Endothelial cell of umbilical vein (primary cell): ENCODE measurements around the gene KPNA1. TPM values are rescaled to one million over a fixed set of nuclear protein-coding genes. Genes with fewer than 3 reads are reported as not detected.

Experiments
- BruUV-seq: library from RNA; stranded (reverse); fragments of 400-500 nt; replicated peaks from 2 replicates; lab custom pipeline; 2021; lab: Mats Ljungman, UMichigan
- CTCF ChIA-PET: fragments of 300-600, 350-600 bp; sonication (Branson Sonifier 250); formaldehyde crosslinking; loops from one replicate; lab custom pipeline; 2021; ENCODE audit warnings: antibody characterized with exemption, inconsistent platforms; lab: Charles Lee
- POLR2A ChIA-PET: fragments of 300-600, 350-600 bp; sonication (Branson Sonifier 250); formaldehyde crosslinking; loops from one replicate; lab custom pipeline; 2021; ENCODE audit warnings: antibody characterized with exemption, inconsistent platforms; lab: Charles Lee
- DNase-seq: peaks from one replicate; pipeline ENCODE4 v3.0.0-alpha.2; 2011; ENCODE audit warnings: low read depth, low spot score
- FAIRE-seq: peaks from 2 replicates; lab custom pipeline; 2011; peaks lifted over from hg19 to GRCh38; lab: Jason Lieb, UNC
- H2AFZ ChIP-seq: 2 replicates; pipeline ENCODE4 v1.6.0; 2012; ENCODE audit warnings: low read depth, low read length, control low read depth, inconsistent platforms
- H3K27ac ChIP-seq: 2 replicates; pipeline ENCODE4 v1.5.1; 2011; ENCODE audit warnings: low read depth, mild to moderate bottlenecking, control low read depth, low read length, moderate library complexity; ENCODE audit not compliant: insufficient read depth
- H3K27me3 ChIP-seq, 2 experiments: 2 replicates each; pipeline versions ENCODE4 v1.6.0 to v1.6.1; 2011; ENCODE audit warnings: low read length in 2 of 2, mixed read lengths in 1 of 2; ENCODE audit not compliant: control insufficient read depth in 2 of 2, insufficient read depth in 2 of 2
- H3K36me3 ChIP-seq, 2 experiments: 2 replicates in 1 of 2; 3 replicates in 1 of 2; pipeline ENCODE4 v1.5.1; 2011; ENCODE audit warnings: low read length in 2 of 2, mild to moderate bottlenecking in 1 of 2, moderate library complexity in 1 of 2; ENCODE audit not compliant: control insufficient read depth in 2 of 2, insufficient read depth in 2 of 2; ENCODE audit errors: extremely low read depth in 1 of 2
- H3K4me1 ChIP-seq: 3 replicates; pipeline ENCODE4 v1.5.1; 2011; ENCODE audit warnings: mild to moderate bottlenecking, low read length; ENCODE audit not compliant: control insufficient read depth, insufficient read depth; ENCODE audit errors: extremely low read depth
- H3K4me2 ChIP-seq: 2 replicates; pipeline ENCODE4 v1.6.1; 2011; ENCODE audit warnings: low read length, control low read depth, mixed read lengths; ENCODE audit not compliant: insufficient read depth
- H3K4me3 ChIP-seq, 3 experiments: fragments of 200-600 bp in 1 of 3; sonication (generic), shearing (Covaris generic) in 1 of 3; replicated peaks in 1 of 3; 2 replicates each; pipeline ENCODE4 v1.5.1; 2011 to 2016; ENCODE audit warnings: control low read depth in 3 of 3, low read length in 3 of 3, mild to moderate bottlenecking in 2 of 3, inconsistent platforms in 1 of 3, low read depth in 1 of 3, moderate library complexity in 1 of 3; ENCODE audit not compliant: insufficient read depth in 1 of 3
- H3K79me2 ChIP-seq: 2 replicates; pipeline ENCODE4 v1.6.0; 2012; ENCODE audit warnings: low read length, inconsistent platforms; ENCODE audit not compliant: control insufficient read depth, insufficient read depth
- H3K9ac ChIP-seq: replicated peaks from 2 replicates; pipeline ENCODE3; 2011; ENCODE audit warnings: low read length, control low read depth; ENCODE audit not compliant: insufficient read depth; ENCODE audit errors: extremely low read depth
- H3K9me1 ChIP-seq: replicated peaks from 3 replicates; pipeline ENCODE4 v1.6.0; 2011; ENCODE audit warnings: mild to moderate bottlenecking, low read length; ENCODE audit not compliant: control insufficient read depth, insufficient read depth; ENCODE audit errors: extremely low read depth
- H3K9me3 ChIP-seq: replicated peaks from 2 replicates; pipeline ENCODE4 v1.5.1; 2012; ENCODE audit warnings: low read length, inconsistent platforms; ENCODE audit not compliant: control insufficient read depth, insufficient read depth
- H4K20me1 ChIP-seq: replicated peaks from 2 replicates; pipeline ENCODE3; 2011; ENCODE audit warnings: mild to moderate bottlenecking, low read length; ENCODE audit not compliant: control insufficient read depth, insufficient read depth; ENCODE audit errors: extremely low read depth
- EZH2 ChIP-seq: IDR thresholded peaks from 2 replicates; pipeline ENCODE4 v1.6.1; 2012; ENCODE audit warnings: borderline replicate concordance, low read depth, mild to moderate bottlenecking, moderate library complexity, low read length, inconsistent platforms; ENCODE audit not compliant: severe bottlenecking
- FOS ChIP-seq: IDR thresholded peaks from 2 replicates; pipeline ENCODE4 v1.6.1; 2011; ENCODE audit warnings: mild to moderate bottlenecking, low read length, moderate library complexity, borderline replicate concordance; ENCODE audit not compliant: insufficient read depth
- GATA2 ChIP-seq: IDR thresholded peaks from 2 replicates; pipeline ENCODE4 v1.7.0; 2011; ENCODE audit warnings: low read depth, mild to moderate bottlenecking, moderate library complexity, mixed read lengths, low read length; ENCODE audit not compliant: insufficient read length, insufficient read depth
- JUN ChIP-seq: IDR thresholded peaks from 2 replicates; pipeline ENCODE4 v1.6.1; 2011; ENCODE audit warnings: borderline replicate concordance, low read depth; ENCODE audit not compliant: insufficient read length, insufficient read depth
- MYC ChIP-seq: IDR thresholded peaks from one replicate; pipeline ENCODE4 v1.6.1; 2011; ENCODE audit warnings: mild to moderate bottlenecking, low read depth, low read length
- POLR2A ChIP-seq: IDR thresholded peaks from 2 replicates; pipeline ENCODE4 v1.6.1; 2012; ENCODE audit warnings: low read depth, mild to moderate bottlenecking, control low read depth, low read length
- POLR2AphosphoS5 ChIP-seq: IDR thresholded peaks from 2 replicates; pipeline ENCODE4 v1.6.1; 2012; ENCODE audit warnings: low read depth, mild to moderate bottlenecking, control low read depth, low read length, moderate library complexity; ENCODE audit not compliant: insufficient read depth
- dilution Hi-C: fragments of 300-500 bp; cut with MboI; formaldehyde crosslinking; loops from one replicate; pipeline ENCODE4 v1.15.0; 2019; ENCODE audit warnings: low sequenced_read_pairs; ENCODE audit not compliant: extremely low pct_ligation_motif_present
- intact Hi-C: fragments of 100-400 bp; cut with micrococcal nuclease; formaldehyde crosslinking; loops from one replicate; pipeline ENCODE4 v1.10.0; 2022
- polyA plus RNA-seq, 4 experiments: library from polyadenylated mRNA; depleted of rRNA in 3 of 4; stranded (reverse) in 3 of 4; unstranded in 1 of 4; fragments of >200 nt; gene quantifications; 2 replicates each; pipeline versions ENCODE4 v1.2.1 to v1.2.3, GENCODE V29; 2011 to 2012; ENCODE audit warnings: missing spikeins in 1 of 4
- total RNA-seq: library from RNA; stranded (reverse); gene quantifications from 2 replicates; pipeline ENCODE4 v1.2.3, GENCODE V29; 2021
- TF ChIP-seq, protein P1 (sequence below), 2 donors: IDR thresholded peaks; 1 replicate in 1 of 2; 2 replicates in 1 of 2; pipeline ENCODE4 v1.5.1; 2011; ENCODE audit warnings: low read length in 2 of 2, mild to moderate bottlenecking in 2 of 2, moderate library complexity in 2 of 2, control low read depth in 1 of 2, inconsistent platforms in 1 of 2, low read depth in 1 of 2; ENCODE audit not compliant: insufficient read depth in 1 of 2; ENCODE audit errors: extremely low read depth in 1 of 2
- TF ChIP-seq, protein P2 (sequence below): IDR thresholded peaks from 2 replicates; pipeline ENCODE4 v1.6.1; 2011; ENCODE audit not compliant: insufficient read depth, insufficient read length

The KPNA1 gene
- total and polyA plus RNA-seq, 2 donors (not counting 3 experiments of a cell fraction or from before 2014, with no cell fraction given), result 24.4 to 110 TPM

DNA sequence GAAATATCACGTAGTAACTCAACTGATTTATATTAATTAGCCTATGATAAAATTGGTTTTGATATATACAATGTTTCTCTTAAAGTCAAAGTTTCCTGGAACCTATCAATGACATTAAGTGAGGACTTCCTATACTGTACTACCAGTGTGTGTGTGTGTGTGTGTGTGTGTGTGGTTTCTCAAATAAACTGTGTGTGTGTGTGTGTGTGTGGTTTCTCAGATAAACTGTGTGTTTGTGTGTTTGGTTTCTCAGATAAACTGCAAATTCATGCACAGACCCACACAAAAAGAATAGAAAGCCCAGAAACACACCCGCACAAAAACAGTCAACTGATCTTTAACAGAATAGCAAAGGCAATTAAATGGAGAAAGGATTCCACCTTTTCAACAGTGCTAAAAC lies 84.4 kb downstream of the KPNA1 start:
- dilution Hi-C loops (no loop called here), intact Hi-C loops (no loop called here)
- BruUV-seq, result no TSS peak
- no peaks in the 10 kb centered on the region for H4K20me1 ChIP-seq
- ChIA-PET POLR2A (no interaction called here), CTCF (interaction anchor here (1.2 kb wide), 1 partner anchor 37 kb away, joined by 6 read pairs; no protein-coding TSS in a partner anchor)
- peaks cover 10 to 15% of the 10 kb centered on the region in 2 experiments for H3K36me3 ChIP-seq
- no peaks in the 10 kb centered on the region for H3K9me3 ChIP-seq
- no peaks in the 10 kb centered on the region for H3K4me1 ChIP-seq
- no peak overlapping the region for H3K27ac ChIP-seq
- no peaks in the 10 kb centered on the region for H3K79me2 ChIP-seq
- H3K9ac ChIP-seq, result no peak overlapping the region
- H3K4me3 ChIP-seq, result no peak overlapping the region
- no peaks in the 10 kb centered on the region for H3K9me1 ChIP-seq
- no peaks in the 10 kb centered on the region for H3K27me3 ChIP-seq
- H2AFZ ChIP-seq, result no peak overlapping the region
- TF ChIP-seq, protein P1, sequence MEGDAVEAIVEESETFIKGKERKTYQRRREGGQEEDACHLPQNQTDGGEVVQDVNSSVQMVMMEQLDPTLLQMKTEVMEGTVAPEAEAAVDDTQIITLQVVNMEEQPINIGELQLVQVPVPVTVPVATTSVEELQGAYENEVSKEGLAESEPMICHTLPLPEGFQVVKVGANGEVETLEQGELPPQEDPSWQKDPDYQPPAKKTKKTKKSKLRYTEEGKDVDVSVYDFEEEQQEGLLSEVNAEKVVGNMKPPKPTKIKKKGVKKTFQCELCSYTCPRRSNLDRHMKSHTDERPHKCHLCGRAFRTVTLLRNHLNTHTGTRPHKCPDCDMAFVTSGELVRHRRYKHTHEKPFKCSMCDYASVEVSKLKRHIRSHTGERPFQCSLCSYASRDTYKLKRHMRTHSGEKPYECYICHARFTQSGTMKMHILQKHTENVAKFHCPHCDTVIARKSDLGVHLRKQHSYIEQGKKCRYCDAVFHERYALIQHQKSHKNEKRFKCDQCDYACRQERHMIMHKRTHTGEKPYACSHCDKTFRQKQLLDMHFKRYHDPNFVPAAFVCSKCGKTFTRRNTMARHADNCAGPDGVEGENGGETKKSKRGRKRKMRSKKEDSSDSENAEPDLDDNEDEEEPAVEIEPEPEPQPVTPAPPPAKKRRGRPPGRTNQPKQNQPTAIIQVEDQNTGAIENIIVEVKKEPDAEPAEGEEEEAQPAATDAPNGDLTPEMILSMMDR (IDR thresholded peaks at IDR 0.05; ENCODE audit: extremely low read depth in 1 of 2, insufficient read depth in 1 of 2, low read depth in 1 of 2, low read length in 2 of 2), result no peak
- TF ChIP-seq POLR2AphosphoS5 (no peak), MYC (no peak), EZH2 (no peak), GATA2 (no peak), FOS (no peak), POLR2A (no peak), JUN (no peak)
- TF ChIP-seq, protein P2, sequence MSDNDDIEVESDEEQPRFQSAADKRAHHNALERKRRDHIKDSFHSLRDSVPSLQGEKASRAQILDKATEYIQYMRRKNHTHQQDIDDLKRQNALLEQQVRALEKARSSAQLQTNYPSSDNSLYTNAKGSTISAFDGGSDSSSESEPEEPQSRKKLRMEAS, result no peak
- FAIRE-seq, result no peak
- no peak overlapping the region for H3K4me2 ChIP-seq
- DNase-seq, result no peak
